ENCODE results near the gene KIF4A.

KIF4A gene

GRCh38 chrX:70410921-70411320, 121.0 kb downstream of the KIF4A start:
- no peak for DNase-seq

GRCh38 chrX:70411475-70411874, 121.6 kb downstream of the KIF4A start:
- no peak for DNase-seq

GRCh38 chrX:70421618-70422017, 131.7 kb downstream of the KIF4A start:
- DNase-seq = no peak

- DNase-seq = no peak
These were observed 133.0 kb downstream of the KIF4A start, which contains the start of gene GDPD2 for GRCh38 chrX:70422851-70423341. Gene GDPD2 (plus strand): TSS chrX:70423314. CDS start chrX:70424985, 1,671 bp downstream.

GRCh38 chrX:70423936-70424675, 134.2 kb downstream of the KIF4A start:
- DNase-seq = no peak

GRCh38 chrX:70424801-70425200, 134.9 kb downstream of the KIF4A start:
- DNase-seq = no peak

GRCh38 chrX:70426286-70427278, 136.7 kb downstream of the KIF4A start:
- no peak for DNase-seq

GRCh38 chrX:70427365-70427764, 137.5 kb downstream of the KIF4A start:
- no peak for DNase-seq

GRCh38 chrX:70429759-70430158, 139.9 kb downstream of the KIF4A start:
- no peak for DNase-seq

- DNase-seq = no peak
These were observed 143.3 kb downstream of the KIF4A start for GRCh38 chrX:70432936-70433847.

- peak; percentile 5 for DNase-seq
These were observed 144.0 kb downstream of the KIF4A start for GRCh38 chrX:70433848-70434351.

GRCh38 chrX:70434352-70434866, 144.5 kb downstream of the KIF4A start:
- DNase-seq = peak; percentile 49

GRCh38 chrX:70434914-70435586, 145.1 kb downstream of the KIF4A start:
- DNase-seq = no peak

GRCh38 chrX:70436343-70436742, 146.4 kb downstream of the KIF4A start:
- no peak for DNase-seq

- no peak for DNase-seq
These were observed 147.1 kb downstream of the KIF4A start for GRCh38 chrX:70437011-70437410.

GRCh38 chrX:70437921-70438665, 148.2 kb downstream of the KIF4A start:
- no peak for DNase-seq

- DNase-seq = no peak
These were observed 149.1 kb downstream of the KIF4A start for GRCh38 chrX:70439016-70439415.

- no peak for DNase-seq
These were observed 152.3 kb downstream of the KIF4A start for GRCh38 chrX:70442224-70442623.

- no peak for DNase-seq
These were observed 154.5 kb downstream of the KIF4A start, which contains the start of gene DLG3 for GRCh38 chrX:70444326-70444945. Gene DLG3 (plus strand): TSS chrX:70444835. CDS start chrX:70445202, 367 bp downstream.

Data from NCI-H1417 treated with DMSO at 0.1 percent for 48 hours (cell line).